Mesendoderm (in vitro differentiated cells): ENCODE results near the gene MFAP2.
"Not testable (repeated sequence)": the region's sequence is repeated elsewhere in the genome, so short reads cannot be mapped to it uniquely, and the experiment has no call there.

Source experiments
- DNase-seq: peaks from one replicate; pipeline ENCODE4 v3.0.0; 2013
- H2AK5ac ChIP-seq: 2 replicates; pipeline ENCODE4 v1.6.1; 2013; ENCODE audit warnings: low read length, inconsistent platforms
- H2BK120ac ChIP-seq: 2 replicates; pipeline ENCODE4 v1.6.1; 2013; ENCODE audit warnings: low read depth, mild to moderate bottlenecking, low read length, moderate library complexity, mixed read lengths
- H2BK15ac ChIP-seq: replicated peaks from 2 replicates; pipeline ENCODE4 v1.6.1; 2013; ENCODE audit warnings: low read depth, mild to moderate bottlenecking, moderate library complexity
- H2BK5ac ChIP-seq: 2 replicates; pipeline ENCODE4 v1.6.1; 2013; ENCODE audit warnings: low read length, inconsistent platforms
- H3K18ac ChIP-seq: 2 replicates; pipeline ENCODE4 v1.6.1; 2013; ENCODE audit warnings: mild to moderate bottlenecking, low read length, mixed read lengths
- H3K23ac ChIP-seq: one replicate; pipeline ENCODE4 v1.6.1; 2013; ENCODE audit warnings: low read length
- H3K27ac ChIP-seq: 2 replicates; pipeline ENCODE4 v1.5.1; 2013; ENCODE audit warnings: low read depth, mild to moderate bottlenecking, inconsistent platforms, low read length, moderate library complexity
- H3K27me3 ChIP-seq: 2 replicates; pipeline ENCODE4 v1.6.1; 2013; ENCODE audit warnings: low read length, control low read depth, mild to moderate bottlenecking, inconsistent platforms; ENCODE audit not compliant: insufficient read depth, poor library complexity
- H3K36me3 ChIP-seq: 2 replicates; pipeline ENCODE4 v1.6.1; 2013; ENCODE audit warnings: low read length, inconsistent platforms; ENCODE audit not compliant: control insufficient read depth, insufficient read depth
- H3K4ac ChIP-seq: one replicate; pipeline ENCODE4 v1.6.1; 2013; ENCODE audit warnings: low read depth, mild to moderate bottlenecking, low read length, moderate library complexity
- H3K4me1 ChIP-seq: 2 replicates; pipeline ENCODE4 v1.6.1; 2013; ENCODE audit warnings: low read depth, low read length, inconsistent platforms; ENCODE audit not compliant: control insufficient read depth
- H3K4me2 ChIP-seq: 2 replicates; pipeline ENCODE4 v1.6.1; 2013; ENCODE audit warnings: low read length
- H3K4me3 ChIP-seq: 2 replicates; pipeline ENCODE4 v1.5.1; 2013; ENCODE audit warnings: mild to moderate bottlenecking, low read length
- H3K56ac ChIP-seq: one replicate; pipeline ENCODE4 v1.6.1; 2013; ENCODE audit warnings: low read length
- H3K79me1 ChIP-seq: 2 replicates; pipeline ENCODE4 v1.6.1; 2013; ENCODE audit warnings: low read length, inconsistent platforms
- H3K79me2 ChIP-seq: 2 replicates; pipeline ENCODE4 v1.6.1; 2013; ENCODE audit warnings: mild to moderate bottlenecking, low read length; ENCODE audit not compliant: control insufficient read depth, insufficient read depth
- H3K9ac ChIP-seq: 2 replicates; pipeline ENCODE4 v1.6.1; 2013; ENCODE audit warnings: low read length, inconsistent platforms
- H4K5ac ChIP-seq: one replicate; pipeline ENCODE4 v1.6.1; 2013; ENCODE audit warnings: low read length
- H4K8ac ChIP-seq: one replicate; pipeline ENCODE4 v1.6.1; 2013; ENCODE audit warnings: low read depth, mild to moderate bottlenecking, control low read depth, low read length, moderate library complexity
- WGBS: extraction: QIAGEN DNeasy Blood & Tissue Kit; methylation state at CpG from one replicate; pipeline ENCODE4 v1.1.7; 2013; ENCODE audit warnings: low lambda C conversion rate, missing lambda C conversion rate; ENCODE audit not compliant: insufficient coverage; ENCODE audit errors: extremely low coverage; 5-methylcytosine and 5-hydroxymethylcytosine counted together

The MFAP2 gene

DNA sequence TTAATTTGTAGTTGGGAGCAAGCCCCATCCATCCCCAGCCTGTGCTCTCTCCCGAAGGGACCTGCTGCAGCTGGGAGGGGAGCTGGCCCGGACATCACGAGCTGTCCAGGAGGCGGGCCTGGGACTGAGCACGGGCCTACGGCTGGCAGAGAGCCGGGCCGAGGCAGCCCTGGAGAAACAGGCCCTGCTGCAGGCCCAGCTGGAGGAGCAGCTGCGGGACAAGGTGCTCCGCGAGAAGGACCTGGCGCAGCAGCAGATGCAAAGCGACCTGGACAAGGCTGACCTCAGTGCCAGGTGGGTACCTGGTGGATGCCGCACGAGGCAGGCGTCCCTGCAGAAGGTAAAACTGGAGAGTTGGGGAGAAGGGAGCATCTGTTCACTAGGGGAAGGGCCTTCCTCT lies 43.8 kb downstream of the MFAP2 start:
- not testable (repeated sequence) for H2BK120ac ChIP-seq, DNase-seq
- no CpG with 5 or more reads among the region's 16 CpGs for whole genome bisulfite sequencing

DNA sequence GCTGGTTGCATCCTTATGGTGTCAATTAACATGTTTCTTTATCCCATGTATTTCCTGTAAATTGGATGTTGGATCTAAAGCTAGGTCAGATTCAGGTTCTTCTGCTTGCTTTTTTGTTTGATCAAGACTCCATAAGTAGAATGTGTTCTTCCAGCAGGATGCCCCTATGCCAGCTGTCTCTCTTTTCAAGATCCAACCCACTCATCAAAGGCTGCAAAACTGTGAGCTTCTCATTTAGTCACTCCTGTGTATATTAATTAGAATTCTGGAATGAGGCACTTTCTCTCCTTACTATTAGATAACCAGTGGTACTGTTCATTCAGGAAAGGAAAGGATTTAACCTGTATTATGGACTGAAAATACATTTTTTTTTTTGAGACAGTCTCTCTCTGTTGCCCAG lies 46.5 kb downstream of the MFAP2 start:
- H3K4ac ChIP-seq, H3K9ac ChIP-seq, H3K36me3 ChIP-seq, H3K23ac ChIP-seq, DNase-seq, H3K4me3 ChIP-seq, H4K5ac ChIP-seq, H2BK5ac ChIP-seq, H3K4me2 ChIP-seq, H3K79me1 ChIP-seq, H2AK5ac ChIP-seq, H2BK120ac ChIP-seq, H3K27me3 ChIP-seq, H3K18ac ChIP-seq, H3K79me2 ChIP-seq, H3K27ac ChIP-seq, H4K8ac ChIP-seq, H3K4me1 ChIP-seq, H2BK15ac ChIP-seq, H3K56ac ChIP-seq: not testable (repeated sequence)

More for the DNA sequence above, 43.8 kb downstream of the MFAP2 start:
- H3K4ac ChIP-seq, H4K8ac ChIP-seq, H3K9ac ChIP-seq, H2BK5ac ChIP-seq, H3K36me3 ChIP-seq, H3K4me2 ChIP-seq, H2AK5ac ChIP-seq, H3K4me1 ChIP-seq, H3K79me1 ChIP-seq, H4K5ac ChIP-seq, H3K79me2 ChIP-seq, H3K56ac ChIP-seq, H2BK15ac ChIP-seq, H3K18ac ChIP-seq, H3K27ac ChIP-seq, H3K4me3 ChIP-seq, H3K23ac ChIP-seq, H3K27me3 ChIP-seq: not testable (repeated sequence)

DNA sequence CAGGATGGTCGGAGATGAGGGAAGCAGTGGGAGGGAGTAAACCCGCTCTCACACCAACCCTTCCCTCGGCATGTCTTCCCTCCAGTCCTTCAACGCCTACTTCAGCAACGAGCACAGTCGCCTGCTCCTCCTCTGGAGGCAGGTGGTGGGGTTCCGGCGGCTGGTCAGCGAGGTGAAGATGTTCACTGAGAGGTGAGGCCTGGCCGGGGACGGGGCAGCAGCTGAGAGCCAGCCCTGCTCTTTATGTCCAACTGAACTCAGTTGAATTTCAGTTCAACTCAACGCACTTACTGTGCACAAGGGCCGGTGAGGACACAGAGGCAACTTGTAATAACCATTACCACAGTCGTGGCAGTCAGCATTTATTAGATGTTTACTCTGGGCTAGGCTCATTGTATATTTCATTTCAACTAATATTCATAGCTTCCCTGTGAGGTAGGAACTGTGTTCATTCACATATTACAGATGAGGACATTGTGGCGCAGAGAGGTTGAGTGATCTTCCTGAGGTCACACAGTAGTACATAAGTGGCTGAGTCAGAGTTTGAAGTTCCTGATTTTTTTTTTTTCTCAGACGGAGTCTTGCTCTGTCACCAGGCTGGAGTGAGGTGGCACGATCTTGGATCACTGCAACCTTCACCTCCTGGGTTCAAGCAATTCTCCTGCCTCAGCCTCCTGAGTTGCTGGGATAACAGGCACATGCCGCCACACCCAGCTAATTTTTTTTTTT lies 49.0 kb downstream of the MFAP2 start:
- not testable (repeated sequence) for H2BK120ac ChIP-seq, H3K79me1 ChIP-seq, H3K4me3 ChIP-seq, H3K27me3 ChIP-seq, H3K23ac ChIP-seq, H3K4ac ChIP-seq, H2BK5ac ChIP-seq, H2AK5ac ChIP-seq, H2BK15ac ChIP-seq, H3K27ac ChIP-seq, H3K4me2 ChIP-seq, H3K36me3 ChIP-seq, H3K4me1 ChIP-seq, H3K18ac ChIP-seq, H4K8ac ChIP-seq, H3K56ac ChIP-seq, H3K9ac ChIP-seq, H3K79me2 ChIP-seq, H4K5ac ChIP-seq, DNase-seq
- no CpG with 5 or more reads among the region's 18 CpGs for WGBS

DNA sequence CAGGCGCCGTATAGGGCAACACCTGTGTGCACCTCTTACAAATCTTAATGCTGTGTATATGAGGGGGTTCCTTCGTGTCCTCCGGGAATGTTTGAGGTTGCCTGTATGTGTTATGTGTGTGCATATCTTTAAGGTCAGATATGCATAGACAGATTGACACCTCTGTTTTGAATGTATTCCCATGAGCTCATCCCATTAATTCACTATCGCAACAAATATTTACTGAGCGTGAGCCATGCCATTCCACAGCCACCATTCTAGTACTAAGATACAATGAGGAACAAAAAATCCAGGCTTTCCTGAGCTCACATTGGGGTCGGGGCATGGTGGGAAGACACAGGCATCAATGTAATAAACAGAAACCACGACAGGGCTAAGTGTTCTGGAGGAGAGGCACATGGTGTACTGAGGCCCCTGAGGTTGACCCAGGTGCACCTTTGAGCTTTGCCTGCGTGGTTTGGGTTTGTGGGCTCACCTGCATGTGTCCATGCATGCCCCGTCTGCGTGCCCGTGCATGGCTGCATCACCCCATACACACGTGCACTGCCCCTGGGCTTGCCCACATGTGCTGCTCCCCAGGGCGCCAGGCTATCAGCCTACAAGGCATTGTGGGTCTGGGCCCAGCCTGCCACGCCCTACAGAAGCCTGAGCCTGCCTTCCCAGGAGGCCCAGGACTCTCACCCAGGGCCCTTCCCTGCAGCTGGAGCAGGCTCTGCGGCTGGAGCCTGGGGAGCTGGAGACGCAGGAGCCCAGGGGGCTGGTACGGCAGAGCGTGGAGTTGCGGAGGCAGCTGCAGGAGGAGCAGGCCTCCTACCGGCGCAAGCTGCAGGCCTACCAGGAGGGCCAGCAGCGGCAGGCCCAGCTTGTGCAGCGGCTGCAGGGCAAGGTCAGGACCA lies 51.0 kb downstream of the MFAP2 start:
- not testable (repeated sequence) for H3K27me3 ChIP-seq, H3K9ac ChIP-seq, DNase-seq

DNA sequence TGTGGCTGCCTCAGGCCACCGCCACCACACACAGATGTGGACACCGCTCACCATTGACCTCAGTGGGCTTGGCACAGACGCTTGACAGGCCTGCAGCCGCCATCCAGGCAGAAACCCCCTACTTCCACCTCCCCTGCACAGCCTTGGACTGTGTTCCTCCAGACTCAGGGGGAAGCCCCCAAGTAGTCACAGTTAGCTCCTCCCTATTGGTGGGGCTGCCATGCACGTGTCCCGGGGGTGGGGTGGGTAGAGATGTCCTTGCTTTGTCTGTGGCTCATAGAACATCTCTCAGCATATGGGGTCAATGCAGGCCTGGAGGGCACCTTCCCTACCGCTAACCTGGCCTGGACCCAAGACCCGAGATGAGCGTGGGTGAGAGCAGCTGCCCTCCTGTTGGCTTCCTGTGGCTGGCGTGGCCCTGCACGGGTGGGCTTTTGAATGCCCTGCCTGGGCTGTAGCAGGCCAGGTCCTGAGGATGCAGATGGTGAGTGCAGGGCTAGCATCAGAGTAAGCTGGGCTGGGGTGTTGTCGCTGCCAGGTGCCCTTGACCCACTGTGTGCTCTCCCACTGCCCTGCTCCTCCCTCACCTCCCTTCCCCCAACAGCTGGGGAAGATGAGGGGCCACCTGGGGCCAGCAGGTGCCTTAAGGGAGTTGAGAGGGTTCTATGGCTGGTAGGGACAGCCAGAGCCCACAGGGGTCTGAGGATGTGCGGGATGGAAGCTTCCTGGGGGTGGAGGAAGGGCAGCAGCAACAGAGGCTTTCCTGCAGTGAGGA lies 52.5 kb downstream of the MFAP2 start:
- H3K56ac ChIP-seq, result no peak overlapping the region

More for the DNA sequence above, 51.0 kb downstream of the MFAP2 start:
- H3K4me2 ChIP-seq, H2BK120ac ChIP-seq, H3K79me2 ChIP-seq, H3K4me1 ChIP-seq, H3K4ac ChIP-seq, H2BK15ac ChIP-seq, H3K4me3 ChIP-seq, H3K56ac ChIP-seq, H3K36me3 ChIP-seq, H2BK5ac ChIP-seq, H3K79me1 ChIP-seq, H3K27ac ChIP-seq, H4K8ac ChIP-seq, H3K18ac ChIP-seq, H3K23ac ChIP-seq, H2AK5ac ChIP-seq, H4K5ac ChIP-seq: not testable (repeated sequence)
- WGBS, result no CpG with 5 or more reads among the region's 24 CpGs

More for the DNA sequence above, 52.5 kb downstream of the MFAP2 start:
- H3K79me2 ChIP-seq, result no peaks in the 10 kb centered on the region
- H2BK120ac ChIP-seq, result no peak overlapping the region
- no peaks in the 10 kb centered on the region for H3K27me3 ChIP-seq
- H2BK15ac ChIP-seq, result no peak overlapping the region
- no peaks in the 10 kb centered on the region for H3K36me3 ChIP-seq
- H3K4ac ChIP-seq, result no peak overlapping the region
- H3K4me3 ChIP-seq, result no peak overlapping the region
- H2AK5ac ChIP-seq, result no peak overlapping the region
- no peak overlapping the region for H4K8ac ChIP-seq
- no peak overlapping the region for H3K18ac ChIP-seq
- H3K27ac ChIP-seq, result no peak overlapping the region
- WGBS, result no CpG with 5 or more reads among the region's 13 CpGs
- H3K23ac ChIP-seq, result no peak overlapping the region
- no peaks in the 10 kb centered on the region for H3K79me1 ChIP-seq
- H2BK5ac ChIP-seq, result no peak overlapping the region
- H3K4me2 ChIP-seq, result no peak overlapping the region
- H3K9ac ChIP-seq, result no peak overlapping the region
- no peak for DNase-seq
- no peak overlapping the region for H4K5ac ChIP-seq
- no peaks in the 10 kb centered on the region for H3K4me1 ChIP-seq
